HG03571 (cell line): ENCODE results near the gene ZNF506.
"Not testable (repeated sequence)": the region's sequence is repeated elsewhere in the genome, so short reads cannot be mapped to it uniquely, and the experiment has no call there.

Experiments
- ATAC-seq: cut with Tn5 transposase; IDR thresholded peaks from one replicate; pipeline ENCODE4 v1.9.1; 2021; ENCODE audit not compliant: unreplicated experiment

Gene ZNF506

DNA sequence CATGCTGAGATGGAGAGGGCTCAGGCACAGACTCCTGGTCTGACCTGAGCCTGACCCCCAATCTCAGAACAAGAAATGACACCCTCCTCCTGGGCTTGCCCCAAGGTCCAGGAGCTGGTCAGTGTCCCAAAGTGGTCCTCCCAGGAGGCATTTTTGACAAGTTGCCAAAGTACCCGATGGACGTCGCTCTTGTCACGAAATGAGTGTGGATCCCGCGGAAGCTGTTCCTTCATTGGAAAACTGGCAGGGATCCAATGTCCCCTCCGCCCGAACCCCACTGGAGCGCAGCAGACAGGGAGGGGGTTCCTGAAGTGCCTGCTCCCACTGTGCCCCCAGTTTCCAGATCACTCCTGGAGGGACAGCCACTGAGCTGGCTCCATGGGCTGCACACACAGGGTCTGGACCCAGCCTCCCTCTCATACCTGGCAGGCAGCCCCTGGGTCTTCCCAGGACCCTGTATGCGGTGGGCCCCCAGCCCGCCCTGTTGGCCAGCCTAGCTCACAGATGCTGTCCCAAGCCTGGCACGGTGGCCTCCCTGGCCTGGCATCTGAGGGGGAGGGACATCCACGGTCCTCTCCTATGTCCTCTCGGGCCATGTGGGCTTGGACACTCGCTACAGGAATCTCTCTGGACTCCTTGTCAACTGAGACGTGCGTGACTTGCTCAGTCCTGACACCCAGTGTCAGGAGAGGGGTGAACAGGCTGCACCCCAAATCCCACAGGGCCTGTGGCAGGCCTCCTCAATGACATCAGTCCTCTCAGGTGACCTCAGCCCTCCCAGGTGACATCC is 75.9 kb downstream of the ZNF506 start:
- ATAC-seq, result no peak

DNA sequence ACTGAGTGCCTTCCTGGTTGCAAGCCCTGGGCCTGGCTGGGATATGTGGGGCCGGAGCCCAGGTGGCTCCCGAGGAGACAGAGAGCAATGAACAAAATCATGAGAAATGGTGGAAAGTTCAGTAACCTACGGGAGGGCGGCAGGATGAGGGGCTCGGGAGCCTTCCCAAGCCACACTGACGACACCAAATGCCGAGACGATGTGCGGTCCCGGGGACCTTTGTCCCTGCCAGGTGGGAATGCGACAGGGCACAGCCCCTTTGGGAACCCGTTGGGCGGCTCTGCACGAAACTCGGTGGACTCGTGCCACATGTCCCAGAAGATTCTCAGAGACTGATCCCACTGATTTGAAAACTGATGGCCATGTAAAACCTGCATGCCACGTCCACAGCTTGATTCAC is 76.9 kb downstream of the ZNF506 start:
- ATAC-seq, result no peak

DNA sequence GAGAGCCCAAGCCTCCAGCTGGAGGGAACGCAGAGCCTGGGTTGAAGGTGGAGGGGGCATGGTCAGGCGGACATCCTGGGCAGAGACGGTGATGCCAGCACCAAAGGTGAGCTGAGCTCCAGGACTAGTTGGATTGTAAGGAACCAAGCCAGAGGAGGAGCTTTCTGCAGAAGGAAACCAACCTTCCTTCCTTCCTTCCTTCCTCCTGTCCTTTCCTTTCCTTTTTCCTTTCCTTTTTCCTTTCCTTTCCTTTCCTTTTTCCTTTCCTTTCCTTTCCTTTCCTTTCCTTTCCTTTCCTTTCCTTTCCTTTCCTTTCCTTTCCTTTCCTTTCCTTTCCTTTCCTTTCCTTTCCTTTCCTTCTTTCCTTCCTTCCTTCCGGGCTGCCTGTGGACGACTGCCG is 77.6 kb downstream of the ZNF506 start:
- ATAC-seq, result not testable (repeated sequence)

DNA sequence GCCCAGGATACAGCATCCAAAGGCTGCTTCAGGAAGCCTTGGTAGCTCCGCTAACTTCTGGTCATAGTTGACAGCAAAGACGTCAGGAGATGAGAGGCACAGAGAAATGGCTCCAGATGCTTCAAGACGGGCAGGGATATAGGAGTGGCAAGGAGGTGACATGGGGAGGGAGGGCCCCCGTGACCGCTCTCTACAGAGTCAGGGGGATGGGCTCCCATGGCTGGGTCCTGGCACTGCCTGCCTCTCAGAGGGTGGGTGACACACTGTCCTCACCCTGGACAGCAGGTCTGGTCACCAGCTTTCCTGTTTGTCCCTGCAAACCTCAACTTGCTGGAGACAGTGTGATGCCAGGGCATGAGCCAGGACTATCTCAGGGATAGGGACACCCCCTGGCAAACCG is 78.4 kb downstream of the ZNF506 start:
- ATAC-seq, result no peak

DNA sequence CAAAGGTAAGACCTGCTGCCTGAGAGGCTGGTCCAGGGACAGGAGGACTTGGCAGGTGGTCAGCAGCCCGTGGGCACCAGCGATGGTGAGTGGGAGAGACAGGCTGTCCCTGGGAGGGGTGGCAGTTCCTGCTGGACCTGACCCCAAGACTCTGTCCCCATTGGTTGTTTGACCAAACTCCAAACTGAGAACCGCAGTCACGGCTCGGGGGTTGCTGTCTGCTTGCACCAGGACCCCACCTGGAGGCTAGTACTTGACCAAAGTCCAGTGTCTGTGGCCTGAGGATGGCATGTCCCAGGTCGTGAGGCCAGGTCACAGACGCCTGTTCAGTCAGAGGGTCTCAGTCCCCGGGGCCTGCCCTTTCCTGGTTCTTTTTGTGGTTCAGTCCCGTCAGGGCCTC is 78.8 kb downstream of the ZNF506 start:
- no peak for ATAC-seq
